NCI-H1930 (cell line): ENCODE results near the gene SLC16A3.

ENCODE experiments used
- DNase-seq, 2 experiments: peaks; one replicate each; lab custom pipeline; 2025; lab: John Stamatoyannopoulos, UW

The SLC16A3 gene

DNA sequence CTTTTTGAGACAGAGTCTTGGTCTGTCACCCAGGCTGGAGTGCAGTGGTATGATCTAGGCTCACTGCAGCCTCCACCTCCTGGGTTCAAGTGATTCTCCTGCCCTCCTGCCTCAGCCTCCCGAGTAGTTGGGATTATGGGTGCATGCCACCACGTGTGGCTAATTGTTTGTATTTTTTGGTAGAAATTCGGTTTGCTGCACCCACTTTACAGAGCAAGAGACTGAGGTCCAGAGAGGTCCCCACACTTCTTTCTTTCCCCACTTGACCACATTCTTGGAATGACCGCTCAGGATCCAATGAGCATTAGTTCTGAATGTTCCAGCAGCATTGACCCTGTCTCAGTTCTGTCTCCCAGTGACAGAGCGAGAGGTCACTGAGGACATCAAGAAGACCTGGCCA is 5.3 kb upstream of the SLC16A3 start:
- DNase-seq: no peak

DNA sequence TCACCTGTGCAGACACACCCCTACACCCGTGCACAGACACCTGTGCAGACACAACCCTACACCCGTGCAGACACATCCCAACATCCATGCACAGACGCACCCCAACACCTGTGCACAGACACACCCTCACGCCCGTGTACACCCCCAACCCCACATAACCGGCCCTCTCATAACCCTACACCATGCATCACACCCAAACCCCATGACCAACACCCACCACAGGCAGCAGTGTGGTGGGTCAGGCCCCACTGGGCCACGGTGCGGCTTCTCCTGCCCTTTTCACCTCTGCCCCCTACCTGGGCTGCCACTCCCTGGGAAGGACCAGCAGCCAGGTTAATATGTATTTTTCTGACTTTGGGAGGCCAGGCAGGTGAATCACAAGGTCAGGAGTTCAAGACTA is 4.2 kb upstream of the SLC16A3 start:
- no peak for DNase-seq

DNA sequence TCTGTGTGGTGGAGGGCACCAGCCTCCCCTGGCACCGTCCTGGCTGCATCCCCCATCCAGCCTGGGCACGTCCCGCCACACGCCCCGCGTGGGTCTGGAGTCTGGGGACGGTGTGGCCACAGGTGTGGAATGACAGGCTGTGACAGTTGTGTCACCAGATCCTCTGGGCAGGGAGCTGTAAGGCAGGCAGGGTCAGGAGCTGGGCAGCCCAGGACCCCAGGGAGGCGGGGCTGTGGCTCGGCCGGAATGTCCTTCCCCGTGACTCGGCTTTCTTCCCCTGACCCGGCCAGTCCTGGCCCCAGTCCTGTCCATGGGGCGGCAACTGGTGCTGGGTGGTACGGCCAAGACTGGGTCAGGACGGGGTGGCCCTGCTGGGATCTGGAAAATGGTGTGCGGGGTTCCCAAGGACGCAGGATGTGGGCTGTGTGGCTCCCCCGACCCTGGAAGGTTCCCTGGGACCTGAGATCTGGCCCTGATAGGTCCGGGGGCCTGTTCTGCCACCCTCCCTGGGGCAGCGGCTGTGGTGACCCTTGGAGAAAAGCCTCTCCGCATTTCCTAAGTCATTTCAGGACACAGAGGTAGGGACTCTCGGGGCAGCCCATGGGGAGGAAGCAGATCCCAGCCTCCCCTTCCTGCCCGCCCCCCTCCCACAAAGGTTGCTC is 3.3 kb upstream of the SLC16A3 start:
- no peak for DNase-seq

DNA sequence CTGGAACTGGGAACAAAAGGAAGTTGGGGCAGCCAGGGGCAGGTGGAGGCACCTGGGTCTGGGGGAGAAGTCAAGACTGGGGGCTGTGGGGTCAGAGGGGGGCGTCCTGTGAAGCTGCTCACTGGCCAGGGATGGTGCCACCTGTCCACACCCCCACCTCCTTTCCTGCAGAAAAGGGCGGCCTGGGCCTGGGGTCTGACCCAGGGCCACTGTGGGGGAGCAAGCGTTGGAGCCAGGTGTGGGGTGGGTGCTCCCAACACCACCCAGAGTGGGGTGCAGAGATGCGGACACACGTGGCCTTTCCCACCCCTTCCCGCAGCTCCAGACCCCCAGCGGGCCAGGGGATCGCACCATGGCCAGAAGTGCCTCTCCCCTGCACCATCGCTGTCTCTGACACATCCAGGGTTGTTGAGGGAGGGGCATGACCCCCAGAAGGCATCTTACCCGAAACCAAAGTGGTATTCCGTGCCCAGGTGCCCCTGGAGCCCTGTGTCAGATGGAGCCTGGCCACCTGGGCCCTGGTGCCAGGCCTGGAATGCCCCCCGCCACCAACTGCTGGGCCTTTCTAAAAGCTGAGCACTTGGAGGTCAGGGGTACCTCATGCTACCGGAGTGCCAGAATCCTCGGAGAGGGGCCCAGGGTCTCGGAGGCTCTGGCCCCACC is 2.6 kb upstream of the SLC16A3 start:
- no peak for DNase-seq

DNA sequence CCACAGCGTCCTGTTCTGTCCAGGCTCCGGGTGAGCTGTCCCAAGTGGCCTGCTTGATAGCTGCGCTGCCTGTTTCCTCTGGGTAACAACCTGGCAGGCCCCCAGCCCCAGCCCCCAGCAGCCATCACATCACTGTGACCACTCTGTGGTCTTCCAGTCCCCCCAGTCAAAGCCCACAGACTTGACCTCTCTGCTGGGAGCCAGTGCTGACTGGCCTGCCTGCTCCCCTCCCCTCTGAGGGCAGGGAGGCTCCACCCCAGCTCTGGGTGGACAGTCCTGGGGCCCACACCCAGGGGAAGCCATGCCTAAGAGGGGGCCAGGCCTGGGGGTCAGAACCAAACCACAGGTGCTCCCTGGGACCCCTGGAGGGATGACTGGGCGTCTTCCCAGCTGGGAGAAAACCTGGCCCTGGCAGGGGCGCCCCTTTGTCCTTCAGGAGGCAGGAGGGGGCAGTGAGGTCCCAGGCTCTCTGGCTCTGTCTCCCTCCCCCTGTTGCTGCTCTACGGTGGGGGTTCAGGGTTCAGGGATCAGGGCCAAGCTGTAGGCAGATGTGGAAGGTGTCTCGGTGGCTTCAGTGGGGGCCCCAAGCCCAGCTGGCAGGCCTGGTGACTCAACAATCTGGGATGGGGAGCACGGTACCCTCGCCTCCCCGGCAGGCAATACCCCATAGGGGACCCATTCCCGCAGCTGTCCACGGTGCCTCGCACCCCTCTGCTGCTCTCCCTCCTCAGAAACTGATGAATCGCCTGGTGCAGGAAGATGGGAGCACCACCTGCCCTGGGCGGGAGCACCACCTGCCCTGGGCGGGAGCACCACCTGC is 1.8 kb upstream of the SLC16A3 start:
- no peak for DNase-seq

DNA sequence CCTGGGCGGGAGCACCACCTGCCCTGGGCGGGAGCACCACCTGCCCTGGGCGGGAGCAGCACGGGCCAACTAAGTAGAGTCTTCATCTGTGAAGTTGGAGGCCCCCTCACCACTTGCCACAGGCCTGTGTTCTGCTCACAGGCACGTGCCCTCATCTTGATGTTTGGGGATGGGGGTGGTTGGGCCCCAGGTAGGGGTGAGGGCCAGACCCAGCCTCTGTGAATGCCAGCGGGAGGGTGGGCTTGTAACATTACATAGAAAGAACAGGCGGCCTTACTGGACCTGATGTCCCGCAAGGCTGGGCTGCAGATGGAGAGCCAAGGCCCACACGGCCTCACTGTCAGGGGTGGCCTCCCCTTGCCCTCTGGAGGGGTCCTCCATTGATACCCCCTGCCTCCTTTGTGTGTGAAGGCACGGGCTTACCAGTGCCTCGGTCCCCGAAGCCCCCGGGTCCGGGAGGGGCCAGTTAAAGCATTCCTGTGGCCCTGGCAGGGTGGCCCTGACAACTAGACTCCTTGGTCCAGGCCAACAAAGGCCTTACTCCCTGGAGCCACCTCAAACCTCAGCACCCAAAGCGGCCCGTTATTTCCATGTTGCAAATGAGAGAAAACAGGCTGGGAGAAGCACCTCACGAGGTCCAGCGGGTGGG is 1.1 kb upstream of the SLC16A3 start:
- DNase-seq: no peak

DNA sequence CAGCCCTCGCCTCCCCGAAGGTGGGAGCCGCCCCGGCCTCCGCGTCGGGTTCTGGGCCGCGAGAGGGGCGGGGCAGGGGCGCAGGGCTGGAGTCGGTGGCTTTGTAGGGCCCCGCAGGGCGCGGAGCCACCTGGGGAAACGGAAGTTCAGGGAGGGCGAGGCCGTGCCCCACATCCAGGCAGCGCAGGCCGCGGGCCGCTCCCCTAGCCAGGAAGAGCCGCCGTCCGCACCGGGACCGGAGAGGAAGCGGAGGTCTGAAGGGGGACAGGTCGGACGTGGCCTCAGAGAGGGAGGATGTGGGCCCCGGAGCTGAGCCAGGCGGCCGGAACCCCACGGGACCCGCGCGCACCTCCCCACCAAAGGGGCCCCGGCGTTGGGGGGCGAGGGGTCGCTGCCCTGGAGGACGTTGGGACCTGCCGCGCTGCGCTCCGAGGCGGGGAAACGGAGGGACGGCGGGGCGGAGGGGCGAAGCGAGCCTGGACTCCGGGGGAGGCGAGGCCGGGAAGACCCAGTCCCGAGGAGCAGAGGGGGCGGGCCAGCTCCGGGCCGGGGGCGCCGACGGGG is 482 bp upstream of the SLC16A3 start:
- DNase-seq: no peak

DNA sequence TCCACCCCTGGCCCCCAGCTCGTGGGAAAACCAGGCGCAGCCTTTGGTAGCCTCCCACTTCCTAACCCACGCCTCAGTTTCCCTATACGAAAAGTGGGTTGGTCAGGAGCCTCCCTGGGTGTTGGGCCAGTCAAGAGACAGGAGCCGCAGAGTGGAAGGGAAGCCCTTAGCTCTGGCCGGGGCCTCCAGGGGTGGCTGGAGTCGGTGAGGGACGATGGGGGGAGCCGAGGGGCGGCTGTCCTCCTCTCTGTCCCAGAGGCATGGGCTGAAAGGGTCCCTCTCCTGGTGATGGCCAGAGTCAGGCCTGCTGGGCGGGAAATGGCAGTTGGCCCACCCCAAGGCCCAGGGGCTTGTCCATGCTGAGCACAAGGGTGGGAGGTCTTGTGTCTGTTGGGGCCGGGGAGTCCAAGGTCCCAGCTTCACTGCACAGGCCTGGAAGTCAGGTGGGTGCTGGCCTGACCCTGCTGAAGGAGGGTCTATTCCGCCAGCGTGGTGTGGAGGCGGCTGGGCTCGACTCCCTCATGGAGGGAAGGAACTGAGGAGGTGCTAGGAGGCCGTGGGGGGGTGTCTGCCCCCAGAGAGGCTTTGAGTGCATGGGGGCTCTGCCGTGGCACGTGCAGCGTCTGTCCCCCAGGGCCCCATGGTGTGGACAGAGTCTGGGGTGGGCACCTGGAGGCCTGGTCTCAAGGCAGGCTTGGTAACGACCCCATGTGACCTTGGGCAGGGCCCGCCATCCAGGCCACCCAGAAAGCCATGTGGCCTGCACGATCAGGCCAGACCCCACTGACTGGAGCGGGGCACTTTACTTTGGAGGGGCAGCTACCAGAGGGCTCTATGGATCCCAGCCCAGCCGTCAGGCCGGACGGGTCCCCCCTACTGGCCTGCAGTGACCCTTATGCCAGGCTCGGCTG is 1.1 kb downstream of the SLC16A3 start:
- no peak for DNase-seq

DNA sequence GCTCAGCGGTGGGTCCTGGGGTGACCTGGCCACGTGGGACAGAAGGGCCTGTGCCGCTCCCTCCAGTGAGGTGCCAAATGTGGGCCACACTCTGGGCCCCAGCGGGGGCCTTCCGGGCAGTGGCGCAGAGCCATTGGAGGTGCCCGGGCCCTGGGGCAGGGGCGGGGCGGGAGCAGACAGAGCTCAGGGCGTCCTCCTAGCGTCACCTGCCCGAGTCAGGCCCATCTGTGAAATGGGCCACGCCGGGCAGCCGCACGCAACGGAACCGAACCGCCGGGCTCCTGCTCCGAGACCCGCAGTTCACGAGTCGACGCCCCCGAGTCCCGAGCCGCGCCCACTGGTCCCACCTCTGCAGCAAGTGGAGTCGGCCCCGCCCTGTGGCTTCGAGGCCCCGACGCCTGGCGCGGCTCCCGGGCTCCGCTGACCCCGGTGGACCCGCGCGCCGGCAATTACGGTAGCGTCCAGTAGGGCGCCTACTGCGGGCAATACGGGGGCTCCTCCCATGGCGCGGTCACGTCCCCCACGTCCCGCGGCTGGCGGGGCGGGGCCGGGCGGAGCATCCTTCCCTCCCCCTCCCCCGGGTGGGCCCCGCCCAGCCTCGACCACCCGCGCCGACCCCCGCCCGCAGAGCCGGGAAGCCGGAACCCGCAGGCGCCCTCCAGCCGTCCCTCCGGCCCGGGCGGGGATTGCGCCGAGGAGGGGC is 1.9 kb downstream of the SLC16A3 start:
- DNase-seq: no peak

DNA sequence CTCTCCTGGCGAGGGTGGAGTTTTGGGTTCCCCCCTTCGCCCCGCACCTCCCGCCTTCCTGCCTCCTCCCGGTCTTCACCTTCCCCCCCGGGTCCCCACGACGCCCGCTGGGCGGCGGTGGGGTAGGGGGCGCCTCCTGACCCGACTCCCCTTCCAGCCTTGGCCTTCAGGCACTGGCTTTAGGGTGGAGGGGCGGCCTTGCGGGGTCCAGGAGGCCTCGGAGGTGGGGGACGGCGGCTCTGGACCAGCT is 2.4 kb downstream of the SLC16A3 start:
- no peak for DNase-seq

DNA sequence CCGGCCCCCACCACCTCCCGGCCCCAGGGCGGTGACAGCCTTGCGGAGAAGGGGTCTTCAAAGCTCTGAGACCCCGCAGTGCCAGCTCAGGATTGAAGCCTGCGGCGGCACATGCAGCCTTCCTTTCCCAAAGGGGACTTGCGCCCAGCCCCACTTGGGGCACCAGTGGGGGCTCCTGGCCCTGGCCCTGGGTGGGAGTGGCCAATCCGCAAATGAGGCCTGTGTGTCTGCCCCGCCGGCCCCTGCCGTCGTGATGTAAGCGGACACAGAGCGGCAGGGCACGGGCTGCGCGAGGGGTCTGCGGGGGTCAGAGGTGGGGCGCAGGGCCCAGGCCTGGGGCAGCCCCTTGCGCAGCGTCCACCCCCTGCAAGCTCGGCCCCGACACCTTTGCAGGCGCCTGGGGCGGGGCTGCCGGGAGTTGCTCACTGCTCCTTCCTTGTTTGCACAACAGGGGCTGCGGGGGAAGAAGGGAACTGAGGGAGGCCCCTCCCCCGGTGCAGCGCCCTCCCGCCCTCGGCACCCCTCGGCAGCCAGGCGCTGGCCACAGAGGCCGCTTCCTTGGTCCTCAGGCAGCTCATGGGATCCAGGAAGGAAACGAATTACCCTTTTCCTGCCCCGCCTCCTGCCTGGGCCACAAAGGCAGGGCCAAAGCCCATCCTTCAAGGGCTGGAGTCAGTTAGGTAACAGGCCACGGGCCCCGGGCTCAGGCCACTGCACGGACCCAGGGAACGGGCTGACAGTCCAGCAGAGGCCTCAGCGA is 2.9 kb downstream of the SLC16A3 start:
- DNase-seq: no peak

DNA sequence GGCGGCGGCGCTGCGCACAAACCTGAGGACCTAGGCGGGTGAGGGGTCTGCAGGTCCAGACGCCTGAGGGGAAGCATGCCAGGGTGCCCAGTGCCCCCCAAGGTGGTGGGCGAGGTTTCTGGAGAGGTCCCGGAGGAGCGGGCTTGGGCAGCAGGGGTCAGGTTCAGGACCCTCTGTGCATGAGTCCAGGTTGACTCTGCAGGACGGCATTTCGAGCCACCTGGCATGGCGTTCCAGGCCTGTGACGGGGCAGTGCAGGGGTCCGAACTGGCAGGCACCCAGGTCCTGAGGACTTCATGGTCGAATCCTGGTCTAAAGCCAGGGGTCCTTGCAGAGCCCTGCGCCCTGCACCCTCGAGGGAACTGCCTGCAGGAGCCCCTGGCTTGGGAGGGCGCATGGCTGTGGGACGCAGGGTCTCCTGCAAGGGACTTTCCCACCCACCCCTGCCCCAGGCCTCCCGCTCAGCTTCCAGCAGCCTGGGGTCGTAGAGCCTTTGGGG is 3.5 kb downstream of the SLC16A3 start:
- no peak for DNase-seq

DNA sequence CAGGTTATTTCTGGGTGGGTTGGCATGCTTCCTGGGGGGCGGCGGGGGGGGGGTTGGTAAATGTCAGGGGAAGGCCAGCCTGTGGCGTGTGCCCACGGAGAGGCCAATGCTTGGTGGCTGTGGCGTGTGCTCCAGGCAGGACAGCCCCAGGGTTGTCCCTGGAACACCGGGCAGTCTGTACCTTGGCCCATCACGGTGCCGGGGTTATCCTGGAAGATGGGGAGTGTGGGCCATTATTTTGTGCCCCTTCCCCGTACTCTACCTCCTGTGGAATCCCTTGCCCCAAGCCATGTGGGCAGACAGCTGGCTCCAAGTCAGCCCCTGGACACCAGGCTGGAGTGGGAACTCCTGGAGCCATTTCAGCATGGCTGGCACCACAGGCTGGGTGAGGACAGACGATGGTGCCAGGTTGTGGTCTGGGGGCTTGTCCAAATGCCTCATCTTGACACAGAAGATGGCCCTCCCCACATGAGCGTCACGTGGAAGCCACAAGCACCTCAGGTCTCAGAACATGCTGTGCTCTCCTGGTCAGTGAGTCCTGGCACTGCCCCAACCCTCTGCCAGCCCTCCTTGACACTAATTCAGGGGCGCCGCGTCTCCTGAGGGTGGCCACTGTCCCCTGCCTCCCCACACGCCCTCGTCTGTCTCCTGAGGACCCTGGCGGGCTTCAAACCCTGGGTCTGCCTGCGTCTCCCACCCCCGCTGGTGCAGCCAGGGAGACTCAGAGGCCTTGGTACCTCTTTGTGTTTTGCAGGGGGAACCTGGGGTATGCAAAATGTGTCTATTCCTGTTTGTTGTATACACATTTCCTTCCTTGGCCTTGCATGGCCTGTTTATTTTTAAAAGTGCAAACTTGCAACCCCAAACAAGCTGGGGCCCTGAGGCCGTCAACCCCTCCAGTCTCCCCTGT is 4.3 kb downstream of the SLC16A3 start:
- DNase-seq: no peak

DNA sequence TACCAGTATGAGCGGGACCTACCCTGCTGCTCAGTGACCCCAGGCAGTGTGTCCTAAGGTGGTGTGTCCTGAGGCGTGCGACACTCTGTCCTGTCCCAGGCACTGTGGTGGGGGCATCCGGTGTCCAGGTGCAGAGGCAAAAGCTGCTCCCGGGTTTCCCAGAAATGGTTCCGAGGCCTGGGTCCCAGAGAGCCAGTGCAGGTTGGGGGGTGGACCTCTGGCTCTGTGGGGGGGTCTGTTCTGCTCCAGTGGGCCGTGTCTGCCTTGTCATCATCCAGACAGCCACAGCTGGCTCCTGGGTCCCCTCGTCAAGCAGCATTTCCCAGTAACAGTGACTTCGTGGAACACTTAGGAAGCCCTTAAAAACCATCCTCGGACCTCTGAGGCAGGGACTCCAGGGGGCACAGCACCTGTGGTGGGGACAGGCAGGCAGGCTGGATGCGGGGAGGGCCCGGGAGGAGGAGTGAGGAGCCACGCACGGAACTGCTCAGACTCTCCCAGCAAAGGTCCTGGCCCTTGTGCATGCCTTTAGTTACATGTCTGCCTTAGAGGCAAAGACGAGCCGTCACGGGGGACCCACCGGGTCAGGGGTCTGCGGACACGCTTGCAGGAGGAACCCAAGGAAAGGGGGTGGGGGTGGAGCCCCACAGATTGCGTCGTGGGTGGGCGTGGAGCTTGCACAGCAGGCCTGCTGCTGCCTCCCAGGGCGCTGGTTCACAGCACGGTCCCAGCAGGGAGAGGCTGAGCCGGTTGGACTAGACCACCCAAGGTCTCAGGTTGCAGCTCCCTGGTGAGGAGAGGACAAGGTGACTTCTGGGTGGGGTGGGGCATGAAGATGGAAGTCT is 5.6 kb downstream of the SLC16A3 start:
- DNase-seq: no peak

DNA sequence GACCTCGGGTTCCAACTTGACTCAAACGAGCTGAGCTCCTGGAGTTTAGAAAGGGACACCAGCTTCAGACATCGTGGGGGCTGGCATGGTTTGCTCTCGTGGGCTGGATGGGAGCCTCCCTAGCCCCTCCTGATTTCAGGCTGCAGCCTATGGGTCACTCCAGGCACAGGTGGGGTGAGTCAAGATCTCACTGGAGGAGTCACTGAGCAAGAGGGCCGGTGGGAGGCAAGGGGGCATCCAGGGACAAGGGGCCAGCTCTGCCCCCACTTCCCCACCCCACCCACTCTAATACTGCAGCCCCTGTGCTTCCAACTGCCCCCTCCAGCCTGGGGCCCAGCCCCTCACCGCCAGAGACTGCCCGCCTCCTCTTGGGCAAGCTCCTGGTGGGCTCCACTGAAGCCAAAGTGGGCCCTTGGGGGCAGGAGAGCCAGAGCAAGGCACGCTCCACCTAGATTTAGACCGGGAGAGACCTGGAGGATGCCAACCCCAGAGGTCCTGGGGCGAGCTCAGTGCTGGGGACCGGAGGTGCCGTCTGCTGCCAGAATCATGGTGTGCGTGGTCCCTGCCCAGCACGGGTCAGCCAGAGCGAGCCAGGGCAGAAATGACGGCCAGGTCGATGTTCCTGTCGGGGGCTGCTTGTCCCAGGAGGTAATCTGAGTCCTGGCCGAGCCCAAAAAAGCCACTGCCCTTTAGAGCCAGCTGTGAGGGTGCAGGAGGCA is 6.4 kb downstream of the SLC16A3 start:
- no peak for DNase-seq

DNA sequence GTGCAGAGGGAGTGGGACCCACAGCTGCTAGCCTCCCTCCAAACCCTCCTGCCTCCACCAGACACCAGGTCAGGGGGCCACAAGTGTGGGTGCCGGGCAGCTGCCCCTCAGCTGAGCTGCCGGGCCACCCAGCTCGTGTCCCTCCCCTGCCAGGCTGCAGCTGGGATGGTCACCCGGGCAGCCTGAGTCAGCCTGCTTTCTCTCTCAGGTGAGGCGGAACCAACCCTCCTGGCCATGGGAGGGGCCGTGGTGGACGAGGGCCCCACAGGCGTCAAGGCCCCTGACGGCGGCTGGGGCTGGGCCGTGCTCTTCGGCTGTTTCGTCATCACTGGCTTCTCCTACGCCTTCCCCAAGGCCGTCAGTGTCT is 6.9 kb downstream of the SLC16A3 start:
- no peak for DNase-seq
